A549 (cell line): ENCODE measurements around the gene MED26.

ENCODE experiments used
- CHD4 ChIP-seq: fragments of 200-600 bp; sonication (generic); IDR thresholded peaks from 2 replicates; pipeline ENCODE4 v1.6.1; 2016; ENCODE audit warnings: antibody characterized with exemption, mild to moderate bottlenecking, borderline replicate concordance
- HDAC2 ChIP-seq: fragments of 200-600 bp; sonication (generic); IDR thresholded peaks from 2 replicates; pipeline ENCODE4 v1.6.1; 2016
- POLR2A ChIP-seq: IDR thresholded peaks from 2 replicates; pipeline ENCODE4 v1.6.1; 2012; ENCODE audit warnings: mild to moderate bottlenecking, low read length
- RAD21 ChIP-seq, 2 experiments: fragments of >200 bp in 1 of 2; sonication (Bioruptor Twin) in 1 of 2; formaldehyde crosslinking in 1 of 2; IDR thresholded peaks in 1 of 2; conservative IDR thresholded peaks in 1 of 2; 2 replicates in 1 of 2; 3 replicates in 1 of 2; pipeline ENCODE4 v1.6.1; 2012 to 2018; ENCODE audit warnings: inconsistent platforms in 1 of 2
- TF ChIP-seq, protein P1 (sequence below): fragments of >200 bp; sonication (Bioruptor Twin); formaldehyde crosslinking; IDR thresholded peaks from 3 replicates; pipeline ENCODE4 v1.5.1; 2016

DNA sequence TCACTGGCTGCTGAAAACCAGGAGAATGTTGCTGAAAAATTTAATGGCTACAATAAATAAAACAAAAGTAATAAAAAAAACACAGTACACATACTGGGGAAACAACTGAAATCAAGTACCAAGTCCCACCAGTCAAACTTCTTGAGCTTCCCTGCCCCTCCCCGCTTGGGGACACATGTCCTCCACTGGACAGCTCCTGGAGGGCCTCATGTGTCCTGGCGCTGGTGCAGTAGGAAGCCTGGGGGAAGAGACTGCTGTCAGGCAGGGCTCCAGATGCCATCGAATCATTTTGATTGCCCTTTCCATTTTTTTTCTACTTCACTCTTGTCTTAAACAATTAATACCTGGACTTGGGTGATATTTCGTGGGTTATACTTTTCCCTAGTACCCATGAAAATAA, 29.2 kb downstream of the MED26 start:
- TF ChIP-seq, protein P1, sequence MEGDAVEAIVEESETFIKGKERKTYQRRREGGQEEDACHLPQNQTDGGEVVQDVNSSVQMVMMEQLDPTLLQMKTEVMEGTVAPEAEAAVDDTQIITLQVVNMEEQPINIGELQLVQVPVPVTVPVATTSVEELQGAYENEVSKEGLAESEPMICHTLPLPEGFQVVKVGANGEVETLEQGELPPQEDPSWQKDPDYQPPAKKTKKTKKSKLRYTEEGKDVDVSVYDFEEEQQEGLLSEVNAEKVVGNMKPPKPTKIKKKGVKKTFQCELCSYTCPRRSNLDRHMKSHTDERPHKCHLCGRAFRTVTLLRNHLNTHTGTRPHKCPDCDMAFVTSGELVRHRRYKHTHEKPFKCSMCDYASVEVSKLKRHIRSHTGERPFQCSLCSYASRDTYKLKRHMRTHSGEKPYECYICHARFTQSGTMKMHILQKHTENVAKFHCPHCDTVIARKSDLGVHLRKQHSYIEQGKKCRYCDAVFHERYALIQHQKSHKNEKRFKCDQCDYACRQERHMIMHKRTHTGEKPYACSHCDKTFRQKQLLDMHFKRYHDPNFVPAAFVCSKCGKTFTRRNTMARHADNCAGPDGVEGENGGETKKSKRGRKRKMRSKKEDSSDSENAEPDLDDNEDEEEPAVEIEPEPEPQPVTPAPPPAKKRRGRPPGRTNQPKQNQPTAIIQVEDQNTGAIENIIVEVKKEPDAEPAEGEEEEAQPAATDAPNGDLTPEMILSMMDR, result no peak
- TF ChIP-seq HDAC2, result no peak
- TF ChIP-seq POLR2A, result no peak
- no peak for TF ChIP-seq RAD21 (conservative IDR thresholded peaks at IDR 0.05 in 1 of 2, IDR thresholded peaks at IDR 0.05 in 1 of 2)
- TF ChIP-seq CHD4, result no peak
